Measurements from ENCODE around the gene DNAJC15. TPM values are rescaled to one million over a fixed set of nuclear protein-coding genes. Genes with fewer than 3 reads are reported as not detected.

Gene DNAJC15
- total RNA-seq, 4 donors from 2014 or later, result 11.0 to 18.3 (median 12.5) TPM

GRCh38 chr13:43159026-43159461 lies 135.7 kb downstream of the DNAJC15 start:
- Histone ChIP-seq H3K9me3 (no peaks in the 10 kb centered on the region), H3K27me3 (no peaks in the 10 kb centered on the region), H3K4me1 (no peaks in the 10 kb centered on the region), H3K4me3 (replicated peaks in 1 of 3) (no peak overlapping the region), H3K27ac (no peak overlapping the region), H3K36me3 (no peaks in the 10 kb centered on the region)
- no peak for TF ChIP-seq POLR2A (IDR thresholded peaks at IDR 0.05)
- TF ChIP-seq, protein P1, sequence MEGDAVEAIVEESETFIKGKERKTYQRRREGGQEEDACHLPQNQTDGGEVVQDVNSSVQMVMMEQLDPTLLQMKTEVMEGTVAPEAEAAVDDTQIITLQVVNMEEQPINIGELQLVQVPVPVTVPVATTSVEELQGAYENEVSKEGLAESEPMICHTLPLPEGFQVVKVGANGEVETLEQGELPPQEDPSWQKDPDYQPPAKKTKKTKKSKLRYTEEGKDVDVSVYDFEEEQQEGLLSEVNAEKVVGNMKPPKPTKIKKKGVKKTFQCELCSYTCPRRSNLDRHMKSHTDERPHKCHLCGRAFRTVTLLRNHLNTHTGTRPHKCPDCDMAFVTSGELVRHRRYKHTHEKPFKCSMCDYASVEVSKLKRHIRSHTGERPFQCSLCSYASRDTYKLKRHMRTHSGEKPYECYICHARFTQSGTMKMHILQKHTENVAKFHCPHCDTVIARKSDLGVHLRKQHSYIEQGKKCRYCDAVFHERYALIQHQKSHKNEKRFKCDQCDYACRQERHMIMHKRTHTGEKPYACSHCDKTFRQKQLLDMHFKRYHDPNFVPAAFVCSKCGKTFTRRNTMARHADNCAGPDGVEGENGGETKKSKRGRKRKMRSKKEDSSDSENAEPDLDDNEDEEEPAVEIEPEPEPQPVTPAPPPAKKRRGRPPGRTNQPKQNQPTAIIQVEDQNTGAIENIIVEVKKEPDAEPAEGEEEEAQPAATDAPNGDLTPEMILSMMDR (IDR thresholded peaks at IDR 0.05), result no peak
- peak in 1 of 2 donors; percentile 34 for DNase-seq
- intact Hi-C loops (cut with DNase I), result no loop called here
- WGBS, 2 donors, result 19 to 44% methylated on average over 3 of the region's 3 CpGs

Other genes starting within 250 kb of the DNAJC15 start
- not detected for gene FAM216B, start 242.0 kb upstream of the DNAJC15 start, total RNA-seq
- gene EPSTI1, start 31.3 kb upstream of the DNAJC15 start, total RNA-seq, result 10 to 100 TPM in 1 of 4 donors, 1 to 10 TPM in 3; 3.8 to 12.8 (median 6.0) TPM

All from thyroid gland (tissue), 4 donors.